GM13977 (cell line): Measurements from ENCODE around the gene HIVEP3.

ENCODE experiments used
- DNase-seq: peaks from one replicate; pipeline ENCODE4 v3.0.0; 2012; ENCODE audit warnings: low spot score
- in situ Hi-C: fragments of 300-500 bp; cut with MboI; formaldehyde crosslinking; loops from one replicate; pipeline ENCODE4 v1.12.0; 2022; ENCODE audit warnings: low sequenced_read_pairs, low pct_unique_long_range_greater_than_20kb, mixed read lengths, inconsistent platforms; ENCODE audit not compliant: unreplicated experiment
- TF ChIP-seq, protein P1 (sequence below): IDR thresholded peaks from 2 replicates; pipeline ENCODE4 v1.5.1; 2012; ENCODE audit warnings: mild to moderate bottlenecking, control low read depth; ENCODE audit not compliant: insufficient read depth; ENCODE audit errors: extremely low read depth, missing control alignments

HIVEP3 gene

DNA sequence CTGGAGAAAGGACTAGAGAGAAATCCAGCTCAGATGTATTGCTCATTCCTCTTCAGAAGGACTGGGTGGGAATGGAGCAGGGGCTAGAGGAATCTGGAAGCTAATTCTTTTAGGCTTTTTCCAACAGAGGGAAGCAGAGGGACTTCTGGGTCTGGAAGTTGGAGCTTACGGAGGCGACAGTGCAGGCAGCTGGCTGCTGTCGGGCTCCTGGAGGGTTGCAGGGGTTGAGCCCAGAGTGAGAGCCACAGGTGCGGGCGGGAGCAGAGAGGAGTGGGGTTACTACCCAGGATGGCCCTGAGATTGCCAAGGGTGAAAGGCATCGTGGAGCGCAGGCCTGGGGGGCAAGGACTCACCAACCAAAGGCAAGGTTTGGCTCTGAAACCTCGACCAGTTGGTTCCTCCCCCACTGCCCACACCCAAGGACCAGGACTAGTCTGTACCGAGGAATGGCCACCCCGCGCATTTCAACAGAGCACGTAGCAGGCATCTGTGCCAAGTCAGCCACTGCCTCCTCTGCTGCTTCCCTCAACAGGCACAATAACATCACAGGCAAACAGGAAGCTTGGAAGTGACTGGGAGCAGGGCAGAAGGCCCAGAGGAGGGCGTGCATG, 411.5 kb downstream of the HIVEP3 start:
- TF ChIP-seq, protein P1, sequence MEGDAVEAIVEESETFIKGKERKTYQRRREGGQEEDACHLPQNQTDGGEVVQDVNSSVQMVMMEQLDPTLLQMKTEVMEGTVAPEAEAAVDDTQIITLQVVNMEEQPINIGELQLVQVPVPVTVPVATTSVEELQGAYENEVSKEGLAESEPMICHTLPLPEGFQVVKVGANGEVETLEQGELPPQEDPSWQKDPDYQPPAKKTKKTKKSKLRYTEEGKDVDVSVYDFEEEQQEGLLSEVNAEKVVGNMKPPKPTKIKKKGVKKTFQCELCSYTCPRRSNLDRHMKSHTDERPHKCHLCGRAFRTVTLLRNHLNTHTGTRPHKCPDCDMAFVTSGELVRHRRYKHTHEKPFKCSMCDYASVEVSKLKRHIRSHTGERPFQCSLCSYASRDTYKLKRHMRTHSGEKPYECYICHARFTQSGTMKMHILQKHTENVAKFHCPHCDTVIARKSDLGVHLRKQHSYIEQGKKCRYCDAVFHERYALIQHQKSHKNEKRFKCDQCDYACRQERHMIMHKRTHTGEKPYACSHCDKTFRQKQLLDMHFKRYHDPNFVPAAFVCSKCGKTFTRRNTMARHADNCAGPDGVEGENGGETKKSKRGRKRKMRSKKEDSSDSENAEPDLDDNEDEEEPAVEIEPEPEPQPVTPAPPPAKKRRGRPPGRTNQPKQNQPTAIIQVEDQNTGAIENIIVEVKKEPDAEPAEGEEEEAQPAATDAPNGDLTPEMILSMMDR: no peak
- DNase-seq: no peak
- in situ Hi-C loops: no loop called here

DNA sequence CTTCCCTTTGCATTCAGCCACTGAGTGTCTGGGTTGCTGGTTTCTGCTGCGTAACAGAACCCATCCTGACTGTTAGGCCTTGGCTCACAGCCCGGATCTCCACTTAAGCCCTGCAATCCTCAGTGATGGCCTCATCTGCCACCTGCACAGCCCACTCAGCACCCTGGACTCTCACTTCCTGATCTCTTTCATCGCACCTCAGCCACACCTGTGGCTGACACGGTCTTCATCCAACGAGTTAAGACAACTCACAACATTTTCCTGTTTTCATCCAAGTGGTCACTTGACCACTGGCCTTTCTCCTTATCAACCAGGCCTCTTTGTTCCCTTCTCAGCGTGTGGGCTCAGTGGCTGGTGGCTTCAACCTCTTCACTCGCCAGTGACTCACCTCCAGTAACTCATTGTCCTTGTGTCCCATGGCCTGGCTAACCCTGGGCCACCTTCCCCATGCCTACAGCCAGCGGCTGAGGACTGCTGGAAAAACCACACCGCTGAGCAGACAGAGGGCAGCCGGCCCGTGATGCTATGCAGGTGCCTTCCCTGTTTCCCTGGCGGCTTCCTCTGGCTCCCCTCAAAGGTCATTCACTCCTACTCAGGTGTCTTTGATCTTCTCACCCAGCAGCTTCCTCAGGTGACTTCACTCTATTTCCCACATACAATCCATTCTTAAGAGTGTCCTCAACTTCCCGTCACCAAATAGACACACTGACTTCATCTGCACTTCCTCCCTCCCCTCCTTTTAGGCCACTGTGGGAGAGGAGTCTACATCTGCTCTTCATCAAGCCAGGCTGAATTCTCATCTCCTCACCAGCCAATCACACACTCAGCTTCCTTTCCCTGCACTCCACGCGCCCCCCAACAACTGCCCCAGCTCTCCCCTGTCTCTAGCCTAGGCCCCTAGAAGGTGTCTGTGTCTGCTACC, 414.3 kb downstream of the HIVEP3 start:
- peak; percentile 34 for DNase-seq
- in situ Hi-C loops: no loop called here

DNA sequence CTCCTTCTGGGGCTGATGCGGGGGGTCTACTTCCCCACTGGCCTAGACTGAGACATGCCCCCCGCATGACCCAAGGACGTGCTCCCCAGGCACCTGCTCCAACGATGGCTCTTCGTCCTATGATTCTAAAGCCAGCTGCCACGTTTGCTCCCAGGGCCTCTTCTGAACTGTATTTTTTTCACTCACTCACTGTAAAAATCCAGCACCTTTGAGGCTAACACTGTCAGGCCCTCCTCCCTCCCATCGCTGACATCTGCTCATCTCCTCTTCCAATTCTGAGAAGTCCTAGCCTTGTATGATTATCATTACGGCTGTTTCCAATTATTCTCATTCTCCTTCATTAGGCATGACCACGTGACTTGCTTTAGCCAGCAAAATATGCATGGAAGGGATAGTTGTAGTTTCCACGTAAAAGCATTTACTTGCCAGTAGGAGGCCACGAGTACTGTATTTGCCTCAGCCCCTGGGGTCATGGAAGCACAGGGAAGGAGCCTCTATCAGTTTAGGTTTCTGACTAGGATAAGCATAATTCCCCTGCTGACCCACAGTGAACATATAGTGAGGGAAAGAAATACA, 415.1 kb downstream of the HIVEP3 start:
- TF ChIP-seq, protein P1: no peak
- DNase-seq: no peak
- in situ Hi-C loops: no loop called here

More for the DNA sequence above, 414.3 kb downstream of the HIVEP3 start:
- TF ChIP-seq, protein P1: no peak

DNA sequence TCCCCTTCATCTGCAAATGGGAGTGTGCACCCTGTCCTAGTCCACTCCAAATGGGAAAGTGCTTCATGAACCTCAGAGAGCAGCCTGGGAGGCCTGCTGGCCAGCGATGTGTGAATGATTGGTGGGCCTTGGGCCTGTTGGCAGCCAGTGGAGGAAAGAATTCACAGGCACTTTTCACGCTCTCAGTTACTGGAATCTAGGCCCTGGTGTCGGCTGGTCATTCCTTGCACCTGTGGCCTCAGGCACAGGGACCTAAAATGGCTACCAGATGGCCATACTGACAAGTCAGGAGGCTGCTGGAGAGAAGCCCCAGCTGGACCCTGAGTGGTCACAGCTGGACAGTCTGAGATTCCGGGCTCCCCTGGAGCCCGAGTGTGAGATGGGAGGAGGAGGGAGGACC, 415.8 kb downstream of the HIVEP3 start:
- in situ Hi-C loops: no loop called here
- no peak for DNase-seq
- TF ChIP-seq, protein P1: no peak

DNA sequence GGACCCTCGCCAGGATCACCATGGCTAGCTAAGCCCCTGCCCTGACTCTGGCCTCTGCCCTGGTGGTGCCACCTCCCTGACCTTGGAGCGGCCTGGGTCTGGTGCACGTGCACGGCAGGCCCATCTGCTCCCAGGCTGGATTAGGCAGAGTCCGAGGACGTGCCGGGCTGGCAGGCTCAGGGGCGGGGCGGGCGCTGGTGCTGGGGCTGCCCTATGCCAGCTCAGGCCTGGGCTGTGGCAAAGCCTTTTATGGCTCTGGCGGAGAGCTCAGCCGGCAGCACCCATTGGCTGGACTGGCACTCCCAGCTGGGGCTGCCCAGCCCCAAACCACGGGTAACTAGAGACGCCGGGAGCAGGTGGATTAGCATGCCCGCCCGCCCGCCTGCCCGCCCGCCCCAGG, 417.1 kb downstream of the HIVEP3 start:
- in situ Hi-C loops: no loop called here
- DNase-seq: no peak
- TF ChIP-seq, protein P1: no peak

DNA sequence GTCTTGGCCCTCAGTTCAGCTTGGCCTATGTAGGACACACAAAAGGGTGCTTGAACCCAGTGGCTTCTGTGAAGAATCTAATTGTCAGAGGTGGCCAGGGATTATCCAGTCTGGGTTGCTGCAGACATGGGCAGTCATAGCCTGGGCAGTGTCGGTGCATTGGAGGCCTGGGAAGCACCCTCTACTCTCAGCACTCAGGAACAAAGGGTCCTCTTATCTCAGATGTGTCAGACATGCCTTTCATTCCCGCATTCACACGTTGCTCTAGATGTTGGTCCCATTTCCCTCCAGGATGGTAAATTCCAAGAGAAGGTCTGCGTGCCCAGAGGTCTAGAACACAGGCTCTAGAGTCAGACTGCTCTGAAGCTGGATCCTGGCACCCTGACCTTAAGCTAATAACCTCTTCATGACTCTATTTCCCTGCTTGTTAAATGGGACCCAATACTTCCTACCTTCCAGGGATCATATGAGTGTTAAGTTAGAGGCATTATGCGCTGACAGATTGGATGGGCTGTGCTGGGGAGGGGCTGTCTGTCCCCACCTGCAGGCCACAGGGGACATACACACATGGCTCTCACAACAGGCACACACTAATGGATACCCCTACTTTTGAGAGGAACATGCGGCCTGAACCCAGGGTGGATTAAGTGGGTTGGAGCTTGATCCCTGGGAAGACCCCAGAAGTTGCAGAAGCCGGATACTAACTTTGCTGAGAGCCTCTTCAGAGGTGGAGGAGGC, 417.8 kb downstream of the HIVEP3 start:
- TF ChIP-seq, protein P1: no peak
- in situ Hi-C loops: no loop called here
- DNase-seq: no peak
